ENCODE measurements around the gene CCDC102B.

- TF ChIP-seq CTCF (IDR thresholded peaks at IDR 0.05), result no peak
- no peak for TF ChIP-seq EZH2 (IDR thresholded peaks at IDR 0.05; ENCODE audit: borderline replicate concordance, insufficient read depth, low read depth, low read length, poor library complexity, severe bottlenecking)
Measured at GRCh38 chr18:68769461-68769860, 28.4 kb upstream of the CCDC102B start.
